Activated CD4-positive, CD25-positive, alpha-beta regulatory T cell treated with anti-CD3 and anti-CD28 coated beads, Interleukin-2, amount 50 U/mL, for 24 hours (primary cell): ENCODE measurements around the gene MGP.

Source experiments
- ATAC-seq, 2 donors: fragments of 150-1000 bp; cut with Tn5 transposase; one replicate each; pipeline ENCODE4 v1.10.0; 2021; ENCODE audit warnings: mild to moderate bottlenecking in 1 of 2, moderate library complexity in 1 of 2

Gene MGP

GRCh38 chr12:14885718-14886221 is at the start of gene MGP:
MGP (minus strand) TSS chr12:14885854; CDS start chr12:14885791, 63 bp downstream.
- no peak for ATAC-seq

- ATAC-seq: no peak
These were observed 49.4 kb upstream of the MGP start for GRCh38 chr12:14935031-14935430.

GRCh38 chr12:14934511-14934910 is 48.9 kb upstream of the MGP start:
- no peak for ATAC-seq

- ATAC-seq: no peak
These were observed 46.3 kb upstream of the MGP start for GRCh38 chr12:14931791-14932560.

GRCh38 chr12:14931359-14931758 is 45.7 kb upstream of the MGP start:
- no peak for ATAC-seq

GRCh38 chr12:14930299-14930698 is 44.6 kb upstream of the MGP start:
- no peak for ATAC-seq

GRCh38 chr12:14928931-14929330 is 43.3 kb upstream of the MGP start:
- ATAC-seq: no peak

- ATAC-seq: no peak
These were observed 41.6 kb upstream of the MGP start for GRCh38 chr12:14927267-14927666.

- no peak for ATAC-seq
These were observed 38.9 kb upstream of the MGP start for GRCh38 chr12:14924541-14924940.

- ATAC-seq: no peak
These were observed 38.3 kb upstream of the MGP start for GRCh38 chr12:14923944-14924343.

GRCh38 chr12:14921218-14921617 is 35.6 kb upstream of the MGP start:
- no peak for ATAC-seq

GRCh38 chr12:14920475-14921126 is 34.9 kb upstream of the MGP start:
- ATAC-seq: peak; percentile 77 to 79

GRCh38 chr12:14919455-14919854 is 33.8 kb upstream of the MGP start:
- peak in 1 of 2 donors; percentile 38 for ATAC-seq

GRCh38 chr12:14915736-14916135 is 30.1 kb upstream of the MGP start:
- ATAC-seq: no peak

- no peak for ATAC-seq
These were observed 27.7 kb upstream of the MGP start for GRCh38 chr12:14913381-14913781.

- no peak for ATAC-seq
These were observed 25.5 kb upstream of the MGP start for GRCh38 chr12:14911131-14911530.

- peak; percentile 84 to 87 for ATAC-seq
These were observed 24.6 kb upstream of the MGP start for GRCh38 chr12:14910090-14910915.

GRCh38 chr12:14907953-14908352 is 22.3 kb upstream of the MGP start:
- ATAC-seq: peak in 1 of 2 donors; percentile 11

- no peak for ATAC-seq
These were observed 20.5 kb upstream of the MGP start for GRCh38 chr12:14906114-14906513.

GRCh38 chr12:14905269-14906004 is 19.8 kb upstream of the MGP start:
- ATAC-seq: no peak

- ATAC-seq: no peak
These were observed 19.2 kb upstream of the MGP start for GRCh38 chr12:14904854-14905253.

GRCh38 chr12:14903386-14904098 is 17.9 kb upstream of the MGP start:
- peak in 1 of 2 donors; percentile 36 for ATAC-seq
